Natural killer cell (primary cell): ENCODE results near the gene INSC. TPM values are rescaled to one million over a fixed set of nuclear protein-coding genes. Genes with fewer than 3 reads are reported as not detected.

ENCODE experiments used
- ATAC-seq, 3 donors: fragments of 150-1000 bp in 2 of 3; fragments of 200-7000 bp in 1 of 3; cut with Tn5 transposase; 1 replicate in 1 of 3; 2 replicates in 2 of 3; pipeline ENCODE4 v1.10.0; 2021; ENCODE audit warnings: mild to moderate bottlenecking in 2 of 3, moderate library complexity in 2 of 3
- DNase-seq, 2 donors: peaks; one replicate each; pipeline versions ENCODE4 v3.0.0 to v3.0.0-alpha.2; 2013 to 2021; ENCODE audit warnings: mixed read lengths in 1 of 2
- H3K27ac ChIP-seq: one replicate; pipeline ENCODE4 v1.5.1; 2013; ENCODE audit warnings: mild to moderate bottlenecking, low read length
- H3K27me3 ChIP-seq: one replicate; pipeline ENCODE4 v1.6.1; 2013; ENCODE audit warnings: low read length; ENCODE audit not compliant: control insufficient read depth, insufficient read depth
- H3K36me3 ChIP-seq: one replicate; pipeline ENCODE4 v1.6.1; 2013; ENCODE audit warnings: low read length; ENCODE audit not compliant: control insufficient read depth, insufficient read depth
- H3K4me1 ChIP-seq: one replicate; pipeline ENCODE4 v1.6.1; 2013; ENCODE audit warnings: low read length; ENCODE audit not compliant: control insufficient read depth, insufficient read depth
- H3K4me3 ChIP-seq: one replicate; pipeline ENCODE4 v1.5.1; 2013; ENCODE audit warnings: low read length
- H3K9me3 ChIP-seq: one replicate; pipeline ENCODE4 v1.6.1; 2013; ENCODE audit warnings: low read length; ENCODE audit not compliant: control insufficient read depth, insufficient read depth
- H3K27ac Mint-ChIP-seq, 2 donors: one replicate each; pipeline ENCODE4 v1.8.0; 2022; ENCODE audit warnings: mild to moderate bottlenecking in 2 of 2, mixed read lengths in 2 of 2, moderate library complexity in 1 of 2
- H3K27me3 Mint-ChIP-seq, 2 donors: one replicate each; pipeline ENCODE4 v1.8.0; 2022; ENCODE audit warnings: low read depth in 2 of 2, mixed read lengths in 2 of 2
- H3K36me3 Mint-ChIP-seq: one replicate; pipeline ENCODE4 v1.8.0; 2022; ENCODE audit warnings: mixed read lengths
- H3K4me1 Mint-ChIP-seq, 2 donors: one replicate each; pipeline ENCODE4 v1.8.0; 2022; ENCODE audit warnings: mixed read lengths in 2 of 2
- H3K4me3 Mint-ChIP-seq: one replicate; pipeline ENCODE4 v1.8.0; 2022; ENCODE audit warnings: mild to moderate bottlenecking, moderate library complexity, mixed read lengths
- H3K9me3 Mint-ChIP-seq, 2 donors: one replicate each; pipeline ENCODE4 v1.8.0; 2022; ENCODE audit warnings: mixed read lengths in 2 of 2
- WGBS: methylation state at CpG from one replicate; pipeline ENCODE4 v1.1.7; 2013; ENCODE audit warnings: missing lambda C conversion rate; ENCODE audit not compliant: insufficient coverage; 5-methylcytosine and 5-hydroxymethylcytosine counted together
- intact Hi-C: fragments of 100-400 bp; cut with micrococcal nuclease; formaldehyde crosslinking; loops from one replicate; pipeline ENCODE4 v1.14.2; 2022
- total RNA-seq, 4 donors: library from RNA; stranded (reverse); fragments of 120-200 nt in 1 of 4; gene quantifications; one replicate each; pipeline versions ENCODE4 v1.2.3 to v1.2.4, GENCODE V29; 2013 to 2022
- TF ChIP-seq, protein P1 (sequence below): fragments of 200-600 bp; IDR thresholded peaks from one replicate; pipeline ENCODE4 v1.8.0; 2022; ENCODE audit warnings: antibody characterized with exemption

Gene INSC
- total RNA-seq, 3 donors from 2014 or later (not counting 1 experiment from before 2014, with no cell fraction given), result 0.16 to 0.27 TPM; not detected in 1

DNA sequence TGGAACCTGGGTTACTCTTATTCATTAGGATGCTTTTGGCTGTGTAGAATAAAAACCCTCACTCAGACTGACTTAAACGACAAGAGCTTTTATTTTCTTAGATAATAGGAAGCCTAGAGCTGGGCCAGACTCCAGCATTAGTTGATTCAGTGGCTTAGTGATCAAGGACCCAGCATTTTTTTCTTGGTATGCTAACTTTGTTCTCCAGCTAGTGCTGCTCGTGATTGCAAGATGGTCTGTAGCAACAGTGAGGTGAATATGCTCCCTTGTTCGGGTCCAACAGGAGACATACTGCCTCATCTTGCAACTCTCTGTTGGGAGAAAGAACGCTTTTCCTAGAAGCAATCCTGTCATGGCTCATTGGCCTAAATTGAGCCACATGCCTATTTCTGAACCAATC lies 33.4 kb downstream of the INSC start:
- TF ChIP-seq, protein P1, sequence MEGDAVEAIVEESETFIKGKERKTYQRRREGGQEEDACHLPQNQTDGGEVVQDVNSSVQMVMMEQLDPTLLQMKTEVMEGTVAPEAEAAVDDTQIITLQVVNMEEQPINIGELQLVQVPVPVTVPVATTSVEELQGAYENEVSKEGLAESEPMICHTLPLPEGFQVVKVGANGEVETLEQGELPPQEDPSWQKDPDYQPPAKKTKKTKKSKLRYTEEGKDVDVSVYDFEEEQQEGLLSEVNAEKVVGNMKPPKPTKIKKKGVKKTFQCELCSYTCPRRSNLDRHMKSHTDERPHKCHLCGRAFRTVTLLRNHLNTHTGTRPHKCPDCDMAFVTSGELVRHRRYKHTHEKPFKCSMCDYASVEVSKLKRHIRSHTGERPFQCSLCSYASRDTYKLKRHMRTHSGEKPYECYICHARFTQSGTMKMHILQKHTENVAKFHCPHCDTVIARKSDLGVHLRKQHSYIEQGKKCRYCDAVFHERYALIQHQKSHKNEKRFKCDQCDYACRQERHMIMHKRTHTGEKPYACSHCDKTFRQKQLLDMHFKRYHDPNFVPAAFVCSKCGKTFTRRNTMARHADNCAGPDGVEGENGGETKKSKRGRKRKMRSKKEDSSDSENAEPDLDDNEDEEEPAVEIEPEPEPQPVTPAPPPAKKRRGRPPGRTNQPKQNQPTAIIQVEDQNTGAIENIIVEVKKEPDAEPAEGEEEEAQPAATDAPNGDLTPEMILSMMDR, result no peak
- H3K27me3 ChIP-seq, result no peaks in the 10 kb centered on the region
- peaks cover 15% of the 10 kb centered on the region for H3K4me1 ChIP-seq
- H3K36me3 ChIP-seq, result no peaks in the 10 kb centered on the region
- Mint-ChIP-seq H3K9me3 (no peaks in the 10 kb centered on the region), H3K27me3 (peaks cover 0 to 3% of the 10 kb centered on the region in 2 donors), H3K4me3 (no peak overlapping the region), H3K27ac (no peak overlapping the region), H3K36me3 (no peaks in the 10 kb centered on the region), H3K4me1 (peaks cover 28 to 29% of the 10 kb centered on the region in 2 donors)
- no peak overlapping the region for H3K4me3 ChIP-seq
- H3K27ac ChIP-seq, result no peak overlapping the region
- intact Hi-C loops, result no loop called here
- ATAC-seq (no peak), DNase-seq (no peak)
- no peaks in the 10 kb centered on the region for H3K9me3 ChIP-seq
- WGBS, result 88% methylated on average over 4 of the region's 4 CpGs

DNA sequence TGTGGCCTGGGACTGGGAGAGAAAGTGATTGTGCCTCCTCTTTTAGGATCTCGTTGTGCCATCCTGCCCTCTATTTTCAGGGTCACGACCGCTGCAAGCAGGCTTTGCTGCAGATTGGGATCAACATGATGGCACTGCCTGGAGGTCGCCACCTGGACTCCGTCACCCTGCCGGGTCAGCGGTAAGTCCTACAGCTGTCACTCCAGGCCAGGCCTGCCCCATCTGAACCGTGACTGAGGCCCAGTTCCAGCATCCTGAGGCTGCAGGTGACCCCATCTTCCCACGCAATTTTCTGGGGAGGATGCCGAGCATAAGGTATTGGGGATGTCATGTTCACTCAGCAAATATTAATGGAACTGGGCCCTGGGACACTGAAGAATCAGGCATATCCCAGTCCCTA lies 34.3 kb downstream of the INSC start:
- no peak overlapping the region for H3K4me3 ChIP-seq
- peaks cover 28 to 29% of the 10 kb centered on the region in 2 donors for H3K4me1 Mint-ChIP-seq
- H3K4me3 Mint-ChIP-seq, result no peak overlapping the region
- no peaks in the 10 kb centered on the region for H3K36me3 ChIP-seq
- no peaks in the 10 kb centered on the region for H3K27me3 ChIP-seq
- intact Hi-C loops, result no loop called here
- 87% methylated on average over 10 of the region's 10 CpGs for WGBS
- peaks cover 0 to 3% of the 10 kb centered on the region in 2 donors for H3K27me3 Mint-ChIP-seq
- no peak overlapping the region for H3K27ac ChIP-seq
- H3K36me3 Mint-ChIP-seq, result no peaks in the 10 kb centered on the region
- ATAC-seq, result no peak
- H3K4me1 ChIP-seq, result peaks cover 15% of the 10 kb centered on the region
- DNase-seq, result no peak
- peak overlapping the region in 1 of 2 donors; percentile 6 for H3K27ac Mint-ChIP-seq
- no peaks in the 10 kb centered on the region for H3K9me3 Mint-ChIP-seq
- TF ChIP-seq, protein P1, result no peak
- no peaks in the 10 kb centered on the region for H3K9me3 ChIP-seq

DNA sequence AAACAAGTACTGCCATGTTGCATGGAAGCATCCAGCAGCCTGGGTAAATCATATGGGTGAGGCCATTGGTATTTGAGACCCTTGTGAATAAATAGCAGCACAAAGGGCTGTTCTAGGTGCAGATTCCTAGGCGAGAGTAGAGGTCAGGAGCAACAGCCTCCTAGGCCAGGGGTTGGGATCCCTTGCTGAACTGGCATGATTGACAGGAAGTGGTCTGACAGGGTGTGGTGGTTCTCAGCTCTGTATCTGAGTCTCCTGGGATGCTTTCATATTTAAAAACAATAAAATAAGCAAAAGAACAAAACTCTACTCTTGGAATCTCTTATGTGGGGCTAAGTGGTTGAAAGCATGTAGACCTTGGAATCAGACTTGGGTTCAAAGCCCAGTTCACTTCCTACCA lies 35.8 kb downstream of the INSC start:
- Mint-ChIP-seq H3K36me3 (no peaks in the 10 kb centered on the region), H3K4me3 (no peak overlapping the region), H3K27ac (peak overlapping the region; percentile 39 to 51), H3K4me1 (peaks cover 28 to 29% of the 10 kb centered on the region in 2 donors), H3K9me3 (no peaks in the 10 kb centered on the region), H3K27me3 (peaks cover 0 to 3% of the 10 kb centered on the region in 2 donors)
- peaks cover 15% of the 10 kb centered on the region for H3K4me1 ChIP-seq
- H3K27me3 ChIP-seq, result no peaks in the 10 kb centered on the region
- ATAC-seq, result peak; percentile 38 to 74 (median 59)
- no peak overlapping the region for H3K27ac ChIP-seq
- TF ChIP-seq, protein P1, result no peak
- H3K9me3 ChIP-seq, result no peaks in the 10 kb centered on the region
- intact Hi-C loops, result no loop called here
- no peaks in the 10 kb centered on the region for H3K36me3 ChIP-seq
- 21% methylated on average over 1 of the region's 1 CpG for WGBS
- no peak overlapping the region for H3K4me3 ChIP-seq
- no peak for DNase-seq

DNA sequence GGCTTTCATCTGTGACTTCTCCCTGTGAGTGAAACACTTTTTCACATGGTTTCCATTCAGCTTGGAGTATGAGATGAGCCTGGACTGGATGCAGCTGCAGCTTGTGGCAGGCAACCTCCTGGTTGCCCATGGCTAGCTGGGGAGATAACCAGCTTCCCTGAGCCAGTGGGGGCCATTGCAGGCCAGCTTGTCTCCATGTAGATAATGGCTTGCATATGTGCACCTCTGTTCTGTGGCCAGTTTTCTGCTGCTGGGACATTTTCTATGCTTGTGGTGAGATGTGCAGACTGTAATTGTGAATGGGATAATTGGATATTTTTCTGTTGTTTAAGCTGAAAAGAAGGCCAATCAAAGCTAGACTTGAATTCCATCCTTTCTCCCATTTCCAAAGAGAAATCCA lies 38.5 kb downstream of the INSC start:
- H3K4me3 ChIP-seq, result no peak overlapping the region
- no peaks in the 10 kb centered on the region for H3K9me3 ChIP-seq
- no peak overlapping the region for H3K27ac ChIP-seq
- peaks cover 15% of the 10 kb centered on the region for H3K4me1 ChIP-seq
- intact Hi-C loops, result no loop called here
- no peak for DNase-seq
- no peaks in the 10 kb centered on the region for H3K36me3 ChIP-seq
- Mint-ChIP-seq H3K4me3 (no peak overlapping the region), H3K27ac (no peak overlapping the region), H3K9me3 (no peaks in the 10 kb centered on the region), H3K4me1 (peaks cover 28 to 29% of the 10 kb centered on the region in 2 donors), H3K36me3 (no peaks in the 10 kb centered on the region), H3K27me3 (no peaks in the 10 kb centered on the region)
- H3K27me3 ChIP-seq, result no peaks in the 10 kb centered on the region
- no peak for ATAC-seq
- TF ChIP-seq, protein P1, result no peak
